Neuronal stem cell (in vitro differentiated cells): ENCODE measurements around the gene ITPR2.
"Not testable (repeated sequence)": the region's sequence is repeated elsewhere in the genome, so short reads cannot be mapped to it uniquely, and the experiment has no call there.

Experiments
- DNase-seq: peaks from one replicate; pipeline ENCODE4 v3.0.0-alpha.2; 2013; ENCODE audit warnings: low spot score
- H2AFZ ChIP-seq: one replicate; pipeline ENCODE4 v1.6.1; 2013; ENCODE audit warnings: mild to moderate bottlenecking, low read length, inconsistent platforms
- H2AK5ac ChIP-seq: 2 replicates; pipeline ENCODE4 v1.6.1; 2013; ENCODE audit warnings: low read depth, mild to moderate bottlenecking, inconsistent platforms, low read length, moderate library complexity, mixed read lengths
- H2BK120ac ChIP-seq: 2 replicates; pipeline ENCODE4 v1.6.1; 2013; ENCODE audit warnings: low read depth, mild to moderate bottlenecking, inconsistent platforms, low read length, moderate library complexity, mixed read lengths
- H2BK12ac ChIP-seq: one replicate; pipeline ENCODE4 v1.6.1; 2013; ENCODE audit warnings: low read length, inconsistent platforms
- H2BK15ac ChIP-seq: 2 replicates; pipeline ENCODE4 v1.6.1; 2013; ENCODE audit warnings: mild to moderate bottlenecking, low read length, inconsistent platforms, mixed read lengths
- H2BK5ac ChIP-seq: one replicate; pipeline ENCODE4 v1.6.1; 2013; ENCODE audit warnings: inconsistent platforms, mild to moderate bottlenecking, low read length, moderate library complexity
- H3K14ac ChIP-seq: one replicate; pipeline ENCODE4 v1.6.1; 2013; ENCODE audit warnings: low read length, inconsistent platforms
- H3K18ac ChIP-seq: 2 replicates; pipeline ENCODE4 v1.6.1; 2013; ENCODE audit warnings: low read length, inconsistent platforms
- H3K23ac ChIP-seq: 2 replicates; pipeline ENCODE4 v1.6.1; 2013; ENCODE audit warnings: low read depth, mild to moderate bottlenecking, mixed read lengths, low read length, inconsistent platforms; ENCODE audit not compliant: poor library complexity
- H3K27ac ChIP-seq: replicated peaks from 3 replicates; pipeline ENCODE4 v1.5.1; 2013; ENCODE audit warnings: low read length, inconsistent platforms
- H3K27me3 ChIP-seq, 3 experiments: 2 replicates each; pipeline ENCODE4 v1.6.1; 2013; ENCODE audit warnings: low read length in 3 of 3, mild to moderate bottlenecking in 2 of 3, inconsistent platforms in 1 of 3, low read depth in 1 of 3, mixed read lengths in 1 of 3, moderate library complexity in 1 of 3; ENCODE audit not compliant: control insufficient read depth in 3 of 3, insufficient read depth in 3 of 3
- H3K36me3 ChIP-seq, 2 donors: replicated peaks in 1 of 2; 2 replicates each; pipeline ENCODE4 v1.6.1; 2013; ENCODE audit warnings: low read length in 2 of 2; ENCODE audit not compliant: control insufficient read depth in 2 of 2, insufficient read depth in 2 of 2
- H3K4ac ChIP-seq: 2 replicates; pipeline ENCODE4 v1.6.1; 2013; ENCODE audit warnings: inconsistent platforms, mild to moderate bottlenecking, low read length, moderate library complexity
- H3K4me1 ChIP-seq, 2 donors: 1 replicate in 1 of 2; 2 replicates in 1 of 2; pipeline ENCODE4 v1.6.1; 2013; ENCODE audit warnings: low read length in 2 of 2, low read depth in 1 of 2; ENCODE audit not compliant: control insufficient read depth in 2 of 2, insufficient read depth in 1 of 2
- H3K4me2 ChIP-seq: one replicate; pipeline ENCODE4 v1.6.1; 2013; ENCODE audit warnings: mild to moderate bottlenecking, low read length, inconsistent platforms; ENCODE audit not compliant: insufficient read depth, poor library complexity, severe bottlenecking
- H3K4me3 ChIP-seq, 2 donors: 2 replicates each; pipeline ENCODE4 v1.5.1; 2013; ENCODE audit warnings: low read length in 2 of 2, mild to moderate bottlenecking in 2 of 2, inconsistent platforms in 1 of 2, moderate library complexity in 1 of 2
- H3K79me1 ChIP-seq: one replicate; pipeline ENCODE4 v1.6.1; 2013; ENCODE audit warnings: low read depth, mild to moderate bottlenecking, inconsistent platforms, low read length, moderate library complexity
- H3K9ac ChIP-seq: one replicate; pipeline ENCODE4 v1.6.1; 2013; ENCODE audit warnings: mild to moderate bottlenecking, low read depth, low read length, inconsistent platforms; ENCODE audit not compliant: poor library complexity
- H3K9me3 ChIP-seq, 2 donors: replicated peaks in 1 of 2; 2 replicates each; pipeline versions ENCODE3 to v1.6.1; 2013; ENCODE audit warnings: low read length in 2 of 2, mild to moderate bottlenecking in 2 of 2, inconsistent platforms in 1 of 2, low read depth in 1 of 2, mixed read lengths in 1 of 2, moderate library complexity in 1 of 2; ENCODE audit not compliant: control insufficient read depth in 2 of 2, insufficient read depth in 1 of 2
- H4K8ac ChIP-seq: one replicate; pipeline ENCODE4 v1.6.1; 2013; ENCODE audit warnings: low read depth, mild to moderate bottlenecking, inconsistent platforms, low read length, moderate library complexity
- H4K91ac ChIP-seq: one replicate; pipeline ENCODE4 v1.6.1; 2013; ENCODE audit warnings: low read length, low read depth, mild to moderate bottlenecking, inconsistent platforms; ENCODE audit not compliant: poor library complexity
- WGBS, 2 donors: extraction: QIAGEN DNeasy Blood & Tissue Kit; methylation state at CpG; one replicate each; pipeline ENCODE4 v1.1.7; 2013; ENCODE audit warnings: missing lambda C conversion rate in 2 of 2, mixed read lengths in 1 of 2; ENCODE audit not compliant: insufficient read length in 2 of 2, insufficient replicate concordance in 1 of 2; ENCODE audit errors: extremely low coverage in 2 of 2; 5-methylcytosine and 5-hydroxymethylcytosine counted together

ITPR2 gene

GRCh38 chr12:26786491-26786864 lies 46.5 kb downstream of the ITPR2 start:
- no peak overlapping the region for H2BK15ac ChIP-seq
- H3K18ac ChIP-seq, result no peak overlapping the region
- DNase-seq, result no peak
- H2AK5ac ChIP-seq, result no peak overlapping the region
- no peak overlapping the region for H4K91ac ChIP-seq
- H3K4me3 ChIP-seq, result no peak overlapping the region
- H2BK12ac ChIP-seq, result no peak overlapping the region
- WGBS, 2 donors, result no CpG with 5 or more reads among the region's 3 CpGs
- H2BK120ac ChIP-seq, result no peak overlapping the region
- no peak overlapping the region for H3K27ac ChIP-seq
- H3K36me3 ChIP-seq, result no peaks in the 10 kb centered on the region
- no peak overlapping the region for H2AFZ ChIP-seq
- no peaks in the 10 kb centered on the region for H3K9me3 ChIP-seq
- no peak overlapping the region for H3K23ac ChIP-seq
- no peaks in the 10 kb centered on the region for H3K4me1 ChIP-seq
- H3K4me2 ChIP-seq, result no peak overlapping the region
- no peak overlapping the region for H3K9ac ChIP-seq
- H4K8ac ChIP-seq, result no peak overlapping the region
- no peak overlapping the region for H3K4ac ChIP-seq
- no peak overlapping the region for H3K14ac ChIP-seq
- H2BK5ac ChIP-seq, result no peak overlapping the region
- no peaks in the 10 kb centered on the region for H3K27me3 ChIP-seq
- no peaks in the 10 kb centered on the region for H3K79me1 ChIP-seq

- H3K79me1 ChIP-seq, H3K4me3 ChIP-seq, H3K9ac ChIP-seq, H3K14ac ChIP-seq, H4K91ac ChIP-seq, H2BK120ac ChIP-seq, H3K23ac ChIP-seq, H3K36me3 ChIP-seq, H2BK5ac ChIP-seq, H3K4me1 ChIP-seq, H3K27me3 ChIP-seq, H2BK15ac ChIP-seq, H3K18ac ChIP-seq, H4K8ac ChIP-seq, H3K4ac ChIP-seq, H3K9me3 ChIP-seq, DNase-seq, H2BK12ac ChIP-seq, H3K4me2 ChIP-seq, H2AFZ ChIP-seq, H2AK5ac ChIP-seq, H3K27ac ChIP-seq: not testable (repeated sequence)
- no CpG with 5 or more reads among the region's 3 CpGs for WGBS, 2 donors
These were observed 49.1 kb downstream of the ITPR2 start for GRCh38 chr12:26783816-26784379.

GRCh38 chr12:26783131-26783526 lies 49.9 kb downstream of the ITPR2 start:
- Histone ChIP-seq H4K91ac (no peak overlapping the region), H3K4me3 (no peak overlapping the region), H2BK5ac (no peak overlapping the region), H4K8ac (no peak overlapping the region), H3K9me3 (no peaks in the 10 kb centered on the region), H3K18ac (no peak overlapping the region), H2AFZ (no peak overlapping the region), H2BK120ac (no peak overlapping the region), H3K27ac (no peak overlapping the region), H3K4me1 (no peaks in the 10 kb centered on the region), H3K4me2 (no peak overlapping the region), H3K23ac (no peak overlapping the region), H3K4ac (no peak overlapping the region), H2AK5ac (no peak overlapping the region), H3K36me3 (no peaks in the 10 kb centered on the region), H3K27me3 (no peaks in the 10 kb centered on the region), H2BK15ac (no peak overlapping the region), H3K79me1 (no peaks in the 10 kb centered on the region), H3K14ac (no peak overlapping the region), H3K9ac (no peak overlapping the region), H2BK12ac (no peak overlapping the region)
- WGBS, 2 donors, result no CpG with 5 or more reads among the region's 1 CpG
- DNase-seq, result no peak

- H2BK120ac ChIP-seq, result no peak overlapping the region
- H3K36me3 ChIP-seq, result no peaks in the 10 kb centered on the region
- no peaks in the 10 kb centered on the region for H3K9me3 ChIP-seq
- H3K4ac ChIP-seq, result no peak overlapping the region
- no peaks in the 10 kb centered on the region for H3K27me3 ChIP-seq
- no peak overlapping the region for H3K18ac ChIP-seq
- no peak overlapping the region for H2AK5ac ChIP-seq
- H2BK5ac ChIP-seq, result no peak overlapping the region
- no CpG with 5 or more reads among the region's 3 CpGs for WGBS, 2 donors
- no peak overlapping the region for H3K23ac ChIP-seq
- no peaks in the 10 kb centered on the region for H3K79me1 ChIP-seq
- H4K8ac ChIP-seq, result no peak overlapping the region
- H3K4me2 ChIP-seq, result no peak overlapping the region
- no peak overlapping the region for H3K14ac ChIP-seq
- H3K9ac ChIP-seq, result no peak overlapping the region
- no peak overlapping the region for H2BK15ac ChIP-seq
- H3K4me3 ChIP-seq, result no peak overlapping the region
- H3K4me1 ChIP-seq, result no peaks in the 10 kb centered on the region
- no peak overlapping the region for H4K91ac ChIP-seq
- H3K27ac ChIP-seq, result no peak overlapping the region
- no peak for DNase-seq
- no peak overlapping the region for H2BK12ac ChIP-seq
- H2AFZ ChIP-seq, result no peak overlapping the region
These were observed 50.4 kb downstream of the ITPR2 start for GRCh38 chr12:26782372-26783130.
